Endothelial cell (in vitro differentiated cells): ENCODE results near the gene MMEL1. TPM values are rescaled to one million over a fixed set of nuclear protein-coding genes. Genes with fewer than 3 reads are reported as not detected.

Experiments used
- DNase-seq: peaks from one replicate; pipeline ENCODE4 v3.0.0; 2021; ENCODE audit warnings: low spot score
- H3K27ac Mint-ChIP-seq: one replicate; pipeline ENCODE4 v1.8.0; 2021; ENCODE audit warnings: mixed read lengths, inconsistent platforms; ENCODE audit not compliant: unreplicated experiment
- H3K27me3 Mint-ChIP-seq: one replicate; pipeline ENCODE4 v1.8.0; 2021; ENCODE audit warnings: mild to moderate bottlenecking, moderate library complexity, mixed read lengths, inconsistent platforms; ENCODE audit not compliant: unreplicated experiment
- H3K36me3 Mint-ChIP-seq: one replicate; pipeline ENCODE4 v1.8.0; 2021; ENCODE audit warnings: mild to moderate bottlenecking, low read depth, mixed read lengths, inconsistent platforms; ENCODE audit not compliant: unreplicated experiment
- H3K4me1 Mint-ChIP-seq: one replicate; pipeline ENCODE4 v1.8.0; 2021; ENCODE audit warnings: mild to moderate bottlenecking, mixed read lengths, inconsistent platforms; ENCODE audit not compliant: unreplicated experiment
- H3K4me3 Mint-ChIP-seq: one replicate; pipeline ENCODE4 v1.8.0; 2021; ENCODE audit warnings: mild to moderate bottlenecking, mixed read lengths, inconsistent platforms; ENCODE audit not compliant: unreplicated experiment
- H3K9me3 Mint-ChIP-seq: one replicate; pipeline ENCODE4 v1.8.0; 2021; ENCODE audit warnings: mixed read lengths, inconsistent platforms; ENCODE audit not compliant: unreplicated experiment
- total RNA-seq: library from RNA; stranded (reverse); fragmentation: NEBNext Ultra II Directional; extraction: Animal tissue kit (Norgen Biotek cat#: 25700); gene quantifications from one replicate; pipeline ENCODE4 v1.2.1, GENCODE V29; 2021; ENCODE audit not compliant: unreplicated experiment
- TF ChIP-seq, protein P1 (sequence below): fragments of 200-600 bp; sonication (generic); IDR thresholded peaks from one replicate; pipeline ENCODE4 v1.5.0; 2021; ENCODE audit warnings: antibody characterized with exemption; ENCODE audit not compliant: unreplicated experiment

MMEL1 gene
- total RNA-seq, 1 donor from 2014 or later: not detected

- Mint-ChIP-seq H3K4me1 (no peaks in the 10 kb centered on the region), H3K27ac (no peak overlapping the region), H3K9me3 (no peaks in the 10 kb centered on the region), H3K27me3 (peaks cover 5% of the 10 kb centered on the region), H3K4me3 (no peak overlapping the region), H3K36me3 (no peaks in the 10 kb centered on the region)
- TF ChIP-seq, protein P1, sequence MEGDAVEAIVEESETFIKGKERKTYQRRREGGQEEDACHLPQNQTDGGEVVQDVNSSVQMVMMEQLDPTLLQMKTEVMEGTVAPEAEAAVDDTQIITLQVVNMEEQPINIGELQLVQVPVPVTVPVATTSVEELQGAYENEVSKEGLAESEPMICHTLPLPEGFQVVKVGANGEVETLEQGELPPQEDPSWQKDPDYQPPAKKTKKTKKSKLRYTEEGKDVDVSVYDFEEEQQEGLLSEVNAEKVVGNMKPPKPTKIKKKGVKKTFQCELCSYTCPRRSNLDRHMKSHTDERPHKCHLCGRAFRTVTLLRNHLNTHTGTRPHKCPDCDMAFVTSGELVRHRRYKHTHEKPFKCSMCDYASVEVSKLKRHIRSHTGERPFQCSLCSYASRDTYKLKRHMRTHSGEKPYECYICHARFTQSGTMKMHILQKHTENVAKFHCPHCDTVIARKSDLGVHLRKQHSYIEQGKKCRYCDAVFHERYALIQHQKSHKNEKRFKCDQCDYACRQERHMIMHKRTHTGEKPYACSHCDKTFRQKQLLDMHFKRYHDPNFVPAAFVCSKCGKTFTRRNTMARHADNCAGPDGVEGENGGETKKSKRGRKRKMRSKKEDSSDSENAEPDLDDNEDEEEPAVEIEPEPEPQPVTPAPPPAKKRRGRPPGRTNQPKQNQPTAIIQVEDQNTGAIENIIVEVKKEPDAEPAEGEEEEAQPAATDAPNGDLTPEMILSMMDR: no peak
- no peak for DNase-seq
These were observed 36.1 kb downstream of the MMEL1 start for GRCh38 chr1:2596530-2597333.

DNA sequence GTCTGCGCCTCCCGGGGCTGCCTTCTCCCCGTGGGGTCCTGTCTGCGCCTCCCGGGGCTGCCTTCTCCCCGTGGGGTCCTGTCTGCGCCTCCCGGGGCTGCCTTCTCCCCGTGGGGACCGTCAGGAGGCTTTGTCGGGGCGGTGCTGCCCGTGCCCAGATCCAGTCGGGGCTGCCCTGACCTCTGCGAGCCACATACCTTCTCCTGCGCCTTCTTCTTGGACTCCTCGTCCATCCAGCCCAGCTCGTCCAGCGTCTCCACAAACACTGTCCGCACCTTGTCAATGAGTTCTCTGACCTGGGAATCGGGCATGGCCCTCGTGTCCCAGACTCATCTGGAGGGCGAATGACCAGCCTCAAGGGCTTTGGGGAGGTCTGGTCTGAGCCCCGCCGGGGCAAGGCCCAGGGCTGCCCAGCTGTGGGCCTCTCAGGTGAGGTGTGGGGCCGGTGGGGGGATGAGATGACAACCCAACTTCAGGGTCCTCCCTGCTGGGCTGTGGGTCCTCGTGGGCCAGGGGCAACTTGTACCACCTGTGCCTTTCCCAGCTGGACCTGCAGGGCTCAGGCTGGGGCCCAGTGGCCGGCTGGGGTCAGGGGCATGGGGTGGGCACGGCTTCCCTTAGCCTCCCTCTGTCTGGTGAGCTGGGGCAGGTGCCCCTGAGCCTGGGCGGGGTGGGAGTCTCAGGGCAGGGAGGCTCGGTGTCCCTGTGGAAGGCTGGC lies 36.8 kb downstream of the MMEL1 start:
- H3K27me3 Mint-ChIP-seq: peaks cover 5% of the 10 kb centered on the region
- H3K36me3 Mint-ChIP-seq: no peaks in the 10 kb centered on the region
- no peak for DNase-seq
- H3K4me3 Mint-ChIP-seq: no peak overlapping the region
- H3K27ac Mint-ChIP-seq: no peak overlapping the region
- TF ChIP-seq, protein P1: no peak
- H3K9me3 Mint-ChIP-seq: no peaks in the 10 kb centered on the region
- H3K4me1 Mint-ChIP-seq: no peaks in the 10 kb centered on the region

DNA sequence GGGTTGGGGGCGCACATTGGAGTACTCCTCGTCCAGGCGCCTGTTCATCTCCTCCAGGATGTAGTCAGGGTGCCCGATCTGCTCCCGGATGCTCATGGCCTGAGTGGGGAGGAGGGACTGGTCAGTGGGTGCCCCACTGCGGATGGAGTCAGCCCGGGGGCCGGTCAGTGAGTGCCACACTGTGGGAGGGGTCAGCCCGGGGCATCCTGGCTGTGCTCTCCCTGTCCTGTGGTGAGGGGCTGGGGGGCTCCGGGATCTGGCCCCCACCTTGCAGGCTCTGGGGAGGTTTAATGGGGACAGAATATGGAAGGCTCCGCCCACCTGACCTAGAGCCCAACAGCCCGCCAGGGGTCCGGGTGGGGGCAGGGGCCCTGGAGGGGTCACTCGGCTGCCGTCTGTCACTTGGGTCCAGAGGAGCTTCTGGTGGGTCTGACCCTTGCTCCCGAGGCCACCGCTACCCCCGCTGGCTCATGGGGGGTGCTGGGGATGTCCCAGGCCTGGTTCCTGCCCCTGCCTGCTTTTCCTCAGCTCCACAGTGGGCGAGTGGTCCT lies 37.5 kb downstream of the MMEL1 start:
- H3K36me3 Mint-ChIP-seq: no peaks in the 10 kb centered on the region
- H3K9me3 Mint-ChIP-seq: no peaks in the 10 kb centered on the region
- TF ChIP-seq, protein P1: no peak
- no peak overlapping the region for H3K27ac Mint-ChIP-seq
- peaks cover 5% of the 10 kb centered on the region for H3K27me3 Mint-ChIP-seq
- H3K4me1 Mint-ChIP-seq: no peaks in the 10 kb centered on the region
- no peak overlapping the region for H3K4me3 Mint-ChIP-seq
- no peak for DNase-seq

- no peak overlapping the region for H3K4me3 Mint-ChIP-seq
- H3K4me1 Mint-ChIP-seq: no peaks in the 10 kb centered on the region
These were observed 38.1 kb downstream of the MMEL1 start for GRCh38 chr1:2594641-2595131.

More at GRCh38 chr1:2594641-2595131, 38.1 kb downstream of the MMEL1 start:
- Mint-ChIP-seq H3K36me3 (no peaks in the 10 kb centered on the region), H3K27me3 (peaks cover 7% of the 10 kb centered on the region), H3K9me3 (no peaks in the 10 kb centered on the region), H3K27ac (no peak overlapping the region)
- TF ChIP-seq, protein P1: no peak
- no peak for DNase-seq
